Adrenal gland (tissue), 12 donors: Measurements from ENCODE around the gene ZNF428. TPM values are rescaled to one million over a fixed set of nuclear protein-coding genes. Genes with fewer than 3 reads are reported as not detected.

Experiments used
- DNase-seq, 7 donors: peaks; one replicate each; pipeline ENCODE4 v3.0.0-alpha.2; 2019 to 2020
- H3K27ac ChIP-seq, 5 donors: fragments of 200-600 bp; sonication (generic) in 4 of 5; 1 replicate in 3 of 5; 2 replicates in 2 of 5; pipeline versions ENCODE4 v1.5.1 to v1.8.0; 2016 to 2020; ENCODE audit warnings: mild to moderate bottlenecking in 1 of 5
- H3K27me3 ChIP-seq: fragments of 200-600 bp; 2 replicates; pipeline ENCODE4 v1.8.0; 2021
- H3K36me3 ChIP-seq, 2 donors: fragments of 200-600 bp; replicated peaks in 1 of 2; 1 replicate in 1 of 2; 2 replicates in 1 of 2; pipeline versions ENCODE4 v1.5.1 to v1.8.0; 2018 to 2022
- H3K4me1 ChIP-seq, 2 donors: fragments of 200-600 bp; replicated peaks in 1 of 2; 1 replicate in 1 of 2; 2 replicates in 1 of 2; pipeline versions ENCODE4 v1.5.1 to v1.8.0; 2018 to 2021
- H3K4me3 ChIP-seq, 4 donors: fragments of 200-600 bp; sonication (generic) in 3 of 4; one replicate each; pipeline ENCODE4 v1.5.1; 2016 to 2018
- H3K9me3 ChIP-seq, 3 donors: fragments of 200-600 bp; sonication (generic) in 1 of 3; replicated peaks in 1 of 3; 1 replicate in 2 of 3; 2 replicates in 1 of 3; pipeline versions ENCODE4 v1.5.1 to v1.8.0; 2016 to 2021
- CTCF ChIP-seq, 6 experiments: fragments of 450-650 bp in 4 of 6; fragments of 200-600 bp in 2 of 6; sonication (generic) in 1 of 6; IDR thresholded peaks; 1 replicate in 5 of 6; 2 replicates in 1 of 6; pipeline versions ENCODE4 v1.5.1 to v1.8.0; 2016 to 2021; ENCODE audit warnings: antibody characterized with exemption in 6 of 6, mild to moderate bottlenecking in 2 of 6, moderate library complexity in 1 of 6
- POLR2A ChIP-seq, 2 donors: fragments of 450-650 bp; IDR thresholded peaks; one replicate each; pipeline ENCODE4 v1.6.1; 2017; ENCODE audit warnings: antibody characterized with exemption in 2 of 2, mild to moderate bottlenecking in 2 of 2, moderate library complexity in 1 of 2
- WGBS, 4 donors: extraction: QIAGEN DNeasy Blood & Tissue Kit in 2 of 4; methylation state at CpG; one replicate each; pipeline versions ENCODE4 v1.1.5 to v1.1.7; 2013 to 2017; 5-methylcytosine and 5-hydroxymethylcytosine counted together
- intact Hi-C, 2 donors: fragments of 100-400 bp; cut with DNase I; formaldehyde crosslinking; loops; one replicate each; pipeline versions ENCODE4 v1.14.1 to v1.15.0; 2022 to 2023
- polyA plus RNA-seq, 3 donors: library from polyadenylated mRNA; stranded (reverse); fragments of 200-250 nt in 2 of 3; fragments of 350-450 nt in 1 of 3; fragmentation: Illumina TruSeq in 1 of 3; extraction: RNeasy Lipid Tissue Mini Kit (QIAGEN cat#74804) in 1 of 3; gene quantifications; one replicate each; pipeline ENCODE4 v1.2.3, GENCODE V29; 2013 to 2014
- total RNA-seq, 9 donors: library from RNA; depleted of rRNA in 4 of 9; stranded (reverse); fragments of >200 nt in 4 of 9; fragments of 120-200 nt in 1 of 9; fragmentation: NEBNext Ultra II Directional in 1 of 9; extraction: Animal tissue kit (Norgen Biotek cat#: 25700) in 1 of 9; gene quantifications; one replicate each; pipeline versions ENCODE4 v1.1.0 to v1.2.4, GENCODE V29; 2013 to 2023
- donor health status: healthy with polysubstance abuse.
- donor health status: Bipolar disorder and iron deficiency.
- donor health status: DM: yes; HTN: yes; CAD: no.
- donor health status: DM: no; HTN: no; CAD: no.
- donor health status: DM: no; HTN: no; CAD: no.
- donor health status: DM: yes; HTN: yes; CAD: no.

ZNF428 gene
- total and polyA plus RNA-seq, 12 donors: 10.3 to 214 (median 58.8) TPM

GRCh38 chr19:43648633-43649032 is 29.2 kb upstream of the ZNF428 start:
- WGBS, 4 donors: 91 to 97% (median 92%) methylated on average over 6 of the region's 6 CpGs
- Histone ChIP-seq H3K4me3 (no peak overlapping the region), H3K4me1 (no peaks in the 10 kb centered on the region), H3K27ac (no peak overlapping the region), H3K27me3 (no peaks in the 10 kb centered on the region), H3K36me3 (peaks cover 0 to 17% of the 10 kb centered on the region in 2 donors), H3K9me3 (no peaks in the 10 kb centered on the region)
- no peak for DNase-seq
- intact Hi-C loops: no loop called here
- TF ChIP-seq CTCF (IDR thresholded peaks at IDR 0.05): no peak
- TF ChIP-seq POLR2A (IDR thresholded peaks at IDR 0.05): no peak

GRCh38 chr19:43644181-43644580 is 24.8 kb upstream of the ZNF428 start:
- DNase-seq: no peak
- intact Hi-C loops: no loop called here
- Histone ChIP-seq H3K4me3 (no peak overlapping the region), H3K27ac (no peak overlapping the region), H3K36me3 (peaks cover 0 to 10% of the 10 kb centered on the region in 2 donors), H3K27me3 (no peaks in the 10 kb centered on the region), H3K9me3 (no peaks in the 10 kb centered on the region), H3K4me1 (peaks cover 4 to 7% of the 10 kb centered on the region in 2 donors)
- TF ChIP-seq CTCF (IDR thresholded peaks at IDR 0.05) (no peak), POLR2A (IDR thresholded peaks at IDR 0.05) (no peak)
- 81 to 89% (median 88%) methylated on average over 13 of the region's 13 CpGs for WGBS, 4 donors

GRCh38 chr19:43643326-43643725 is 23.9 kb upstream of the ZNF428 start:
- H3K27me3 ChIP-seq: no peaks in the 10 kb centered on the region
- H3K9me3 ChIP-seq: no peaks in the 10 kb centered on the region
- no peak overlapping the region for H3K4me3 ChIP-seq
- 52 to 69% (median 58%) methylated on average over 3 of the region's 3 CpGs for WGBS, 4 donors
- TF ChIP-seq CTCF (IDR thresholded peaks at IDR 0.05) (no peak), POLR2A (IDR thresholded peaks at IDR 0.05) (no peak)
- no peak overlapping the region for H3K27ac ChIP-seq
- H3K4me1 ChIP-seq: peaks cover 10 to 12% of the 10 kb centered on the region in 2 donors
- DNase-seq: no peak
- H3K36me3 ChIP-seq: peaks cover 0 to 4% of the 10 kb centered on the region in 2 donors
- intact Hi-C loops: no loop called here

- no peak for DNase-seq
- H3K4me1 ChIP-seq: peaks cover 10 to 12% of the 10 kb centered on the region in 2 donors
- 78 to 92% (median 80%) methylated on average over 4 of the region's 4 CpGs for WGBS, 4 donors
- intact Hi-C loops: no loop called here
- H3K9me3 ChIP-seq: no peaks in the 10 kb centered on the region
- H3K4me3 ChIP-seq: no peak overlapping the region
- no peak for TF ChIP-seq CTCF (IDR thresholded peaks at IDR 0.05)
- TF ChIP-seq POLR2A (IDR thresholded peaks at IDR 0.05): no peak
- no peak overlapping the region for H3K27ac ChIP-seq
- H3K27me3 ChIP-seq: no peaks in the 10 kb centered on the region
- no peaks in the 10 kb centered on the region for H3K36me3 ChIP-seq
These were observed 23.1 kb upstream of the ZNF428 start for GRCh38 chr19:43642531-43642930.
